Mesendoderm (in vitro differentiated cells): ENCODE measurements around the gene IGFL4.

Source experiments
- DNase-seq: peaks from one replicate; pipeline ENCODE4 v3.0.0; 2013
- H2AK5ac ChIP-seq: 2 replicates; pipeline ENCODE4 v1.6.1; 2013; ENCODE audit warnings: low read length, inconsistent platforms
- H2BK120ac ChIP-seq: 2 replicates; pipeline ENCODE4 v1.6.1; 2013; ENCODE audit warnings: low read depth, mild to moderate bottlenecking, low read length, moderate library complexity, mixed read lengths
- H2BK15ac ChIP-seq: replicated peaks from 2 replicates; pipeline ENCODE4 v1.6.1; 2013; ENCODE audit warnings: low read depth, mild to moderate bottlenecking, moderate library complexity
- H2BK5ac ChIP-seq: 2 replicates; pipeline ENCODE4 v1.6.1; 2013; ENCODE audit warnings: low read length, inconsistent platforms
- H3K18ac ChIP-seq: 2 replicates; pipeline ENCODE4 v1.6.1; 2013; ENCODE audit warnings: mild to moderate bottlenecking, low read length, mixed read lengths
- H3K23ac ChIP-seq: one replicate; pipeline ENCODE4 v1.6.1; 2013; ENCODE audit warnings: low read length
- H3K27ac ChIP-seq: 2 replicates; pipeline ENCODE4 v1.5.1; 2013; ENCODE audit warnings: low read depth, mild to moderate bottlenecking, inconsistent platforms, low read length, moderate library complexity
- H3K27me3 ChIP-seq: 2 replicates; pipeline ENCODE4 v1.6.1; 2013; ENCODE audit warnings: low read length, control low read depth, mild to moderate bottlenecking, inconsistent platforms; ENCODE audit not compliant: insufficient read depth, poor library complexity
- H3K36me3 ChIP-seq: 2 replicates; pipeline ENCODE4 v1.6.1; 2013; ENCODE audit warnings: low read length, inconsistent platforms; ENCODE audit not compliant: control insufficient read depth, insufficient read depth
- H3K4ac ChIP-seq: one replicate; pipeline ENCODE4 v1.6.1; 2013; ENCODE audit warnings: low read depth, mild to moderate bottlenecking, low read length, moderate library complexity
- H3K4me1 ChIP-seq: 2 replicates; pipeline ENCODE4 v1.6.1; 2013; ENCODE audit warnings: low read depth, low read length, inconsistent platforms; ENCODE audit not compliant: control insufficient read depth
- H3K4me2 ChIP-seq: 2 replicates; pipeline ENCODE4 v1.6.1; 2013; ENCODE audit warnings: low read length
- H3K4me3 ChIP-seq: 2 replicates; pipeline ENCODE4 v1.5.1; 2013; ENCODE audit warnings: mild to moderate bottlenecking, low read length
- H3K56ac ChIP-seq: one replicate; pipeline ENCODE4 v1.6.1; 2013; ENCODE audit warnings: low read length
- H3K79me1 ChIP-seq: 2 replicates; pipeline ENCODE4 v1.6.1; 2013; ENCODE audit warnings: low read length, inconsistent platforms
- H3K79me2 ChIP-seq: 2 replicates; pipeline ENCODE4 v1.6.1; 2013; ENCODE audit warnings: mild to moderate bottlenecking, low read length; ENCODE audit not compliant: control insufficient read depth, insufficient read depth
- H3K9ac ChIP-seq: 2 replicates; pipeline ENCODE4 v1.6.1; 2013; ENCODE audit warnings: low read length, inconsistent platforms
- H4K5ac ChIP-seq: one replicate; pipeline ENCODE4 v1.6.1; 2013; ENCODE audit warnings: low read length
- H4K8ac ChIP-seq: one replicate; pipeline ENCODE4 v1.6.1; 2013; ENCODE audit warnings: low read depth, mild to moderate bottlenecking, control low read depth, low read length, moderate library complexity
- WGBS: extraction: QIAGEN DNeasy Blood & Tissue Kit; methylation state at CpG from one replicate; pipeline ENCODE4 v1.1.7; 2013; ENCODE audit warnings: low lambda C conversion rate, missing lambda C conversion rate; ENCODE audit not compliant: insufficient coverage; ENCODE audit errors: extremely low coverage; 5-methylcytosine and 5-hydroxymethylcytosine counted together

The IGFL4 gene

DNA sequence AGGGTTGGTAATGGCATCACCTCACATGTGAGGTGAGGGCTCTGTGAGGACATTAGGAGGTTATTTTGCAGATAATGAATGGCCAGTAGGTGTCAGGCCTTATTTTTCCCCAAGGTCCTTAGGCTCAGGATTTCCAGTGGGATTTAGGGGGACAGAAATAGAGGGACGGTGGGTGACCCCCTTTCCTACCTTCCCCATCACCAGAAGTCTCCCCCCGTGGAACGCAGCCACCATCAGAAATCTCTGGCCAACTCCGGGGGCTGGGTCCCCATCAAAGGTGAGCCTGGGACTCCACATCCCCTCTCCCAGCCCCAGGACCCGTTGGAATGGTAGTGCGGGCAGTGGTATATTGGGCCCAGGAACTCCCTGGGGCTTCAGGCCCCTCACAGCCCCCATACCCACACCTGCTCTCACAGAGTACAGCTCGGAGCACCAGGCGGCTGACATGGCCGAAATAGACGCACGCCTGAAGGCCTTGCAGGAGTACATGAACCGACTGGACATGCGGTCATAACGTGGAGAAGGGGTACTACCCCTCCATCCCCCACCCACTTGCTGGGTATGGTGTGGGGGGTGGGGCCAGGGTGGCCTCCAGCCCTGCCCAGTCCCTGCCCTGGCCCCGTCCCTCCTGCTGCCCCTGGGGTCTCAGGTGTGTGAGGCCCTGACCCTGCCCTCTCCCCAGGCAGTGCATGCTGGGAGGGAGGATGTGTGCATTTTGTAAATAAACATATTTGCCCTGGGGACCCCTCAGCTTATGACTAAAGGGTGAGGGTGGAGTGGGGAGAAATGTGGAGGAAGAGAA lies 22.7 kb downstream of the IGFL4 start:
- Histone ChIP-seq H2AK5ac (no peak overlapping the region), H3K4ac (no peak overlapping the region), H3K18ac (no peak overlapping the region), H4K5ac (no peak overlapping the region), H2BK15ac (no peak overlapping the region), H3K27me3 (peaks cover 7% of the 10 kb centered on the region), H3K4me2 (no peak overlapping the region), H4K8ac (no peak overlapping the region), H3K79me1 (no peaks in the 10 kb centered on the region), H2BK5ac (no peak overlapping the region), H3K23ac (no peak overlapping the region), H3K79me2 (no peaks in the 10 kb centered on the region), H2BK120ac (no peak overlapping the region), H3K4me1 (peaks cover 6% of the 10 kb centered on the region), H3K9ac (no peak overlapping the region), H3K4me3 (no peak overlapping the region), H3K36me3 (no peaks in the 10 kb centered on the region), H3K56ac (no peak overlapping the region), H3K27ac (no peak overlapping the region)
- no peak for DNase-seq
- no CpG with 5 or more reads among the region's 15 CpGs for whole genome bisulfite sequencing

DNA sequence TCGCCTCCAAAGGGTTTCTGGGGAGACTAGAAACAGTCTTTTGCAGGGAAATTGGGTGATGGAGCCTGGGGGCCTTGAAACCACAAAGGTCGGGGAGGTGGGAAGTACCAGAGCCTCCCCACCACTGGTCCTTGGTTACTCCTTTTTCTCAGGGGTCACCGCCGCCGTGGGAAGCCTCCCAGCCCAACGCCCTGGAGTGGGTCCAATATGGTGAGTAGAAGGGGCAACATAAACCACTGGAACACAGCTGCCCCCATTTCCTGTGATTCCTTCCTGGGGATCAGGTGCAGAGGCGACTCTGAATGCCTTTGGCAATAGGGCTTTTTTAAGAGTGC lies 23.7 kb downstream of the IGFL4 start:
- no CpG with 5 or more reads among the region's 7 CpGs for WGBS
- Histone ChIP-seq H4K5ac (no peak overlapping the region), H2BK120ac (no peak overlapping the region), H3K4ac (no peak overlapping the region), H3K4me3 (no peak overlapping the region), H3K27me3 (peaks cover 7% of the 10 kb centered on the region), H3K18ac (no peak overlapping the region), H3K4me2 (no peak overlapping the region), H2BK15ac (no peak overlapping the region), H2AK5ac (no peak overlapping the region), H3K36me3 (no peaks in the 10 kb centered on the region), H3K27ac (no peak overlapping the region), H3K79me2 (no peaks in the 10 kb centered on the region), H3K9ac (no peak overlapping the region), H2BK5ac (no peak overlapping the region), H3K56ac (no peak overlapping the region), H4K8ac (no peak overlapping the region), H3K79me1 (no peaks in the 10 kb centered on the region), H3K4me1 (peaks cover 6% of the 10 kb centered on the region), H3K23ac (no peak overlapping the region)
- no peak for DNase-seq

- no peak overlapping the region for H3K27ac ChIP-seq
- no CpG with 5 or more reads among the region's 48 CpGs for whole genome bisulfite sequencing
- no peak overlapping the region for H2BK120ac ChIP-seq
- peaks cover 7% of the 10 kb centered on the region for H3K27me3 ChIP-seq
- H3K4me1 ChIP-seq = peaks cover 6% of the 10 kb centered on the region
- peak overlapping the region; percentile 77 for H3K4me2 ChIP-seq
- no peak overlapping the region for H3K18ac ChIP-seq
- no peaks in the 10 kb centered on the region for H3K79me1 ChIP-seq
- peak overlapping the region; percentile 49 for H3K9ac ChIP-seq
- H3K56ac ChIP-seq = peak overlapping the region; percentile 73
- no peak overlapping the region for H2BK5ac ChIP-seq
- peak; percentile 85 for DNase-seq
- no peak overlapping the region for H3K23ac ChIP-seq
- H3K79me2 ChIP-seq = no peaks in the 10 kb centered on the region
- no peak overlapping the region for H2BK15ac ChIP-seq
- no peak overlapping the region for H4K8ac ChIP-seq
- no peaks in the 10 kb centered on the region for H3K36me3 ChIP-seq
- H3K4me3 ChIP-seq = no peak overlapping the region
- H2AK5ac ChIP-seq = no peak overlapping the region
- no peak overlapping the region for H4K5ac ChIP-seq
- no peak overlapping the region for H3K4ac ChIP-seq
Measured at GRCh38 chr19:46016426-46017094, 24.2 kb downstream of the IGFL4 start.

DNA sequence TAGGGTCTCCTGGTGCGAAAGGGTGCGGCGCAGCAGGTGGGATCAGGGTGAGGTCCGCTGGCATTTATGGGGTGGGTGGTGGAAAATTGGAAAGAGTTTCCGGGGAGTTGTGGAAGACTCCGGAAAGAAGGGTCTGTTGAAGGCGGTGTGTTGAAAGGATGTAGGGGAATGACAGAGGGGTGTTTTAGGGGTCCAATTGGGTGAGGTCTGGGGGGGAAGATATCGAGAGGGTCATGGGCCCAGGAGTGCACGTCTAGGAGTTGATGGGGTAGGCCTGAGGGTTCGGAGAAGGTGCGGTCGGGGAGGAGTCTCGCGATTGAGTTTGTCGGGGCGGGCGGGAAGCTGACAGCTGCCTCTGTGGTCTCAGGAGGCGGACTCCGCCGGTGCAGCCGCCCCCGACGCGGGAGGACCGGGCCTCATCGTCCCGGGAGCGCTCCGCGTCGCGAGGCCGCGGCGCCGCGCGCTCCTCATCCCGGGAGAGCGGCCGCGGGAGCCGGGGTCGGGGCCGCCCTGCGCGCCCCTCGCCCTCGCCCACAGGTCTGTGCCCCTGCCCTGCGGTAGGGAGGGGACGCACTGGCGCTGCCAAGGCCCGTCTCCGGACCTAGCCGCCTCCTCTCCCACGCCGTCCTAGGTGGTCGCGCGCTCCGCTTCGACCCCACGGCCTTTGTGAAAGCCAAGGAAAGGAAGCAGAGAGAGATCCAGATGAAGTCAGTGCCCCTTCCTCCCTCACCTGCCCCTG lies 24.9 kb downstream of the IGFL4 start:
- Histone ChIP-seq H3K4me2 (peak overlapping the region; percentile 77), H3K27ac (no peak overlapping the region), H3K4ac (no peak overlapping the region), H3K79me2 (no peaks in the 10 kb centered on the region), H3K4me3 (no peak overlapping the region), H3K56ac (peak overlapping the region; percentile 73), H2BK15ac (no peak overlapping the region), H2BK5ac (no peak overlapping the region), H2AK5ac (no peak overlapping the region), H3K79me1 (no peaks in the 10 kb centered on the region), H3K9ac (no peak overlapping the region), H2BK120ac (no peak overlapping the region), H3K4me1 (peaks cover 6% of the 10 kb centered on the region), H3K18ac (no peak overlapping the region), H3K23ac (no peak overlapping the region), H3K36me3 (no peaks in the 10 kb centered on the region), H4K5ac (no peak overlapping the region), H3K27me3 (peaks cover 7% of the 10 kb centered on the region), H4K8ac (no peak overlapping the region)
- DNase-seq = no peak
- WGBS = no CpG with 5 or more reads among the region's 63 CpGs

DNA sequence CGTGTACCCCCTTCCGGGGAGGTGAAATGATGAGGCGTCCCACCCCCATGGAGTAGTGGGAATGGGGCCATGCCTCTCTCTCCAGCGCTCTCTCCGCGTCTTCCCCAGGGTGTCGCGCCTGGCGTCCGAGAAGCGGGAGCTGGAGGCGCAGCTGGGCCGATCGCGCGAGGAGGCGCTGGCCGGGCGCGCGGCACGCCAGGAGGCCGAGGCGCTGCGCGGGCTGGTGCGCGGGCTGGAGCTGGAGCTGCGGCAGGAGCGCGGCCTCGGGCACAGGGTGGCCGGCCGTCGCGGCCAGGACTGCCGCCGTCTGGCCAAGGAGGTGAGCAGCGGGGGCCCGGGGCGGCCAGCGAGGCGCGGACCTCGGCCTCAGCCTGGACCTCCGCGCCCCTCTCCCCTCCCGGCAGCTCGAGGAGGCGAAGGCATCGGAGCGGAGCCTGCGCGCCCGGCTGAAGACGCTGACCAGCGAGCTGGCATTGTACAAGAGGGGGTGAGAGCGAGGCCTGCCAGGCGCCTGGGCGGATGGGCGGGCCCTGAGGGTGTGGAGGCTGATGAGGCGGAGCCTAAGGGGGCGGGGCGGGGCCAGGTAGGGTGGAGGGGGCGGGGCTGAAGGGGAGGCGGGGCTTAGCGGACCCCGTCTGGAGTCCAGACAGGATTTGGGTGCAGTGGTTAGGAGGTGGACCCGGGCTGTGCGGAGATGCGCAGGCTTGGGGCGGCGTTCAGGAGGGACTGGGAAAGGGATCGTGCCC lies 25.7 kb downstream of the IGFL4 start:
- Histone ChIP-seq H2BK5ac (no peak overlapping the region), H3K27ac (no peak overlapping the region), H3K4me1 (peaks cover 6% of the 10 kb centered on the region), H2AK5ac (no peak overlapping the region), H3K27me3 (peaks cover 7% of the 10 kb centered on the region), H3K18ac (no peak overlapping the region), H3K23ac (peak overlapping the region; percentile 90), H2BK120ac (no peak overlapping the region), H2BK15ac (no peak overlapping the region), H3K56ac (peak overlapping the region; percentile 82), H4K8ac (no peak overlapping the region), H3K4me3 (peak overlapping the region; percentile 32), H3K4ac (no peak overlapping the region), H4K5ac (no peak overlapping the region), H3K79me2 (no peaks in the 10 kb centered on the region), H3K9ac (peak overlapping the region; percentile 68), H3K36me3 (no peaks in the 10 kb centered on the region), H3K79me1 (no peaks in the 10 kb centered on the region), H3K4me2 (peak overlapping the region; percentile 65)
- peak; percentile 82 for DNase-seq
- no CpG with 5 or more reads among the region's 74 CpGs for WGBS
